Left renal pelvis (tissue), 4 donors: Measurements from ENCODE around the gene TRIM59. TPM values are rescaled to one million over a fixed set of nuclear protein-coding genes. Genes with fewer than 3 reads are reported as not detected.

ENCODE experiments used
- DNase-seq, 4 donors: peaks; one replicate each; pipeline ENCODE4 v3.0.0-alpha.2; 2013; ENCODE audit warnings: low read depth in 4 of 4, low spot score in 3 of 4
- polyA plus RNA-seq, 4 donors: library from polyadenylated mRNA; unstranded; fragments of 120-200 nt; gene quantifications; one replicate each; pipeline ENCODE4 v1.2.1, GENCODE V29; 2013; ENCODE audit not compliant: insufficient read length in 4 of 4

Gene TRIM59, protein sequence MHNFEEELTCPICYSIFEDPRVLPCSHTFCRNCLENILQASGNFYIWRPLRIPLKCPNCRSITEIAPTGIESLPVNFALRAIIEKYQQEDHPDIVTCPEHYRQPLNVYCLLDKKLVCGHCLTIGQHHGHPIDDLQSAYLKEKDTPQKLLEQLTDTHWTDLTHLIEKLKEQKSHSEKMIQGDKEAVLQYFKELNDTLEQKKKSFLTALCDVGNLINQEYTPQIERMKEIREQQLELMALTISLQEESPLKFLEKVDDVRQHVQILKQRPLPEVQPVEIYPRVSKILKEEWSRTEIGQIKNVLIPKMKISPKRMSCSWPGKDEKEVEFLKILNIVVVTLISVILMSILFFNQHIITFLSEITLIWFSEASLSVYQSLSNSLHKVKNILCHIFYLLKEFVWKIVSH
- polyA plus RNA-seq = 10 to 100 TPM; 15.6 to 18.0 (median 17.5) TPM

DNA sequence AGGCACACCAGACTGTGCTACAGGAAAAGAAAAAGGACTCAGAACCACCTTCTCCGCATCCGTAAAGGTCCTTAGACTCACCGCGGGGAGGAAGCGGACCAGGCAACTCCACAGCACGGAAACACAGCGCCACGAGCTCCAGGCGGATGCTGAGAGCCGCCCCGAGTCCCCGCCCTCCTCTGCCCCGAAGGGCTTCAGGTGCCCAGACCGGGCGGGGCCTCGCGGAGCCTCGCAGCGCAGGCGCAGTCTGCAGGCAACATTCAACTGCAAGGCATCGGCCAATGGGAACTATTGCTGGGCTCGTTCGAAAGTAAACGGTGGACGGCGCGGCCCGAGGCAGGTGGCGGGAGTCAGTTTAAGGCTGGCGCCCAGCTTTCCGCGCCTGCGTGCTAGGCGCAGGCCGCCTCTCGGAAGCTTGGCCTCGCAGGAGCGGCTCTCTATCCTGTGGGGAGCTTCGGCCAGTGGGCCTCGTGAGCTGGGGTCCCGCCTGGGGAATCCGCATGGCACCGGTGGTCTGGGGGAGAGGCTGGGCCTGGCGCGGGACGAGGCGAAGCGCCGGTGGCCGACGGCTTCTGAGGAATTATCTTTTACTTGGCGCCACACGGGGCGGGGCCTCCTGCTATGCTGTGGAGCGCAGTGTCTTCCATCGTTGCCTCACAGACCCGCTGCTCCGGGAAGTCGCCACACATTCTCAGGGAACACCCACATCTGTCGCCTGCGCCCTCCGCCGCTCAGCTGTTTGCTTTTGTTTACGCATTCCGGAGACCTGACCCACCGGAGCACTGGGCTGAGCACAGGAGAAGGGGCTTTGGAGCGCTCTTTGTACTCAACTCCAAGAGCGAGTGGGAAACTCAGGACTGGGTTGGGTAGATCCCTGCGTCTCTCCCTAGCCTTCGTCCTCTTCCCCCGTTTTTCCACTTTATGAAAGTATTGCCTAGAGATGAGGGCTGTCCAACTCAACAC lies at the start of gene TRIM59:
TSS of gene TRIM59 (minus strand) at position 151 of the 963 bp plus-strand sequence. CDS start 10,603 bp downstream, outside the sequence.
- DNase-seq = peak; percentile 86 to 90 (median 87)

DNA sequence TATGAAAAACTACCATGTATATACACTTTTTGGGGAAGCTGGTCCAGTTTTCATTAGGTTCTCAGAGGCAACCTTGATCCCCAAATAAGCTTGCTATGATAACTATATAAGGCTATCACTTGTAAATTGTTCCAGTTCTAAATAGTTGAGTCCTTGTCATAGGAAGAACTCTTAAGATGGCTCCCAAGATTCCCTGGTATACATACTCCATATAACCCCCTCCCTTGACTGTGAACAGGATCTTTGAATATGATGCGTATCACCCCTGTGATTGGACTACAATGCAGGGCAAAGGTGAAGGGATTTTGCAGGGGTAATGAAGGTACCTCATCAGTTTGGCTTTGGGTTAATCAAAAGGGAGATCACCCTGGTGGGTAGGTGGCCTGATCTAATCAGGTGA lies 48.6 kb upstream of the TRIM59 start:
- DNase-seq = no peak

DNA sequence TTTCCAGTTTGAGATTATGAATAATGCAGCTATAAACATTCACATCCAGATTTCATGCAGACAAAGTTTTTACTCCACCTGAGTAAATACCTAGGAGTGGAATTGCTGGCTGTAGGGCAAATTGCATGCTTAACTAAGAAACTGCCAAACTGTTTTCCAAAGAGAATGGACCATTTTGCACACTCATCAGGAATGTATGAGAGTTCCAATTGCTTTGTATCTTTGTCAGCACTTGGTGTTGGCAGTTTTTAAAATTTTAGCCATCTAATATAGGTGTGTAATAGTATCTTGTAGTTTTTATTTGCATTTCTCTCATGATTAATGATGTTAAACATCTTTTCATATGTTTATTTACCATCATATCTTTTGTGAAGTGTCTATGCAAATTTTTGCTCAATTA lies 40.6 kb upstream of the TRIM59 start:
- DNase-seq = no peak

DNA sequence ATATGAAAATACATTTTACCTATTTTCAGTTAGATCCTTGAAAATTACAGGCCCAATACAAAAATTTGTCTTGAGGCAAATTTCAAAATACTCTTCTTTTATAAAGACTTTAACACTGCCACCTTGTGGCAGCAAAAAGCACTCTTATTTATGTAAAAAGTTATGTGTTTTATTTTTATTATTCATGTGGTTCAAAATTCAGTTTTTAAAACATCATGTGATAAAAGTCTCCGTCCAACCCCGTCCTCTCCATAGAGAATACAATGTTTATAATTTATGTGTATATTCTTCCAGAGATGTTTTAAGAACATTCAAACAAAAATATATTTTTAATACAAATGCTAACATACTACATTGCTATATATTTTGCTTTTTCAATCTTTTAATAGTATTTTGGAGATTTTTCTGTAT lies 36.9 kb upstream of the TRIM59 start:
- no peak for DNase-seq

DNA sequence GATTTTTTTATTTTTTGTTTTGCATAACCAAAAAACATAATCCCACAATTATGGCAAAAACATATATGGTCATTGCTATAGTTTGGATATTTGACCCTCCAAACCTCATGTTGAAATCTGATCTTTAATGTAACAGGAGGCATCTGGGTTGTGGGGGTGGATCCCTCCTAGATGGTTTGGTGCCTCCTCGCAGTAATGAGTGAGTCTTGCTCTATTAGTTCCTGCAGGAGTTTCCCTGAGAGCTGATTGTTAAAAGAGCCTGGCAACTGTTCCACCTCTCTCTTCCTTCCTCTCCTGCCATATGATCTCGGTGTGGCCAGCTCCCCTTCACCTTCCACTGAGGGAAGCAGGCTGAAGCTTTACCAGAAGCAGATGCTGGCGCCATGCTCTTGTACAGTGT lies 33.2 kb upstream of the TRIM59 start:
- no peak for DNase-seq

DNA sequence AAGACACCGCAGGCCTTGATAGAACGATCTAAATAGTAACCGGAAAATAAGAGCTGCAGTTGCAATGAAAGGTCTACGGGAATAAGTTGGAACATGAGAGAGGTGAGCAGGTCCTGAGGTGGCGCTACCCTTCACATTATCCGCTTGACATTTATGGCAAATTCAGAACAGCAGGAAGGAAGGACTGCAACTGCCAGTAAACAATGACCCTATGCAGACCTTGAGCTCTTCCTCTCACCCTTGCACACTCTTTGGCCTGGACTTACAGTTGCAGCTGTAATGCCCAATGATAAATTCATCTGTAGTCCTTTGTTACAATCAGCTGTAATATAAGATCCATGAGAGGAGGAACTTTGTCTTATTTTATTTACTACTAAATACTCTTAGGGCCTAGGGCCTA lies 32.3 kb upstream of the TRIM59 start:
- DNase-seq = no peak

DNA sequence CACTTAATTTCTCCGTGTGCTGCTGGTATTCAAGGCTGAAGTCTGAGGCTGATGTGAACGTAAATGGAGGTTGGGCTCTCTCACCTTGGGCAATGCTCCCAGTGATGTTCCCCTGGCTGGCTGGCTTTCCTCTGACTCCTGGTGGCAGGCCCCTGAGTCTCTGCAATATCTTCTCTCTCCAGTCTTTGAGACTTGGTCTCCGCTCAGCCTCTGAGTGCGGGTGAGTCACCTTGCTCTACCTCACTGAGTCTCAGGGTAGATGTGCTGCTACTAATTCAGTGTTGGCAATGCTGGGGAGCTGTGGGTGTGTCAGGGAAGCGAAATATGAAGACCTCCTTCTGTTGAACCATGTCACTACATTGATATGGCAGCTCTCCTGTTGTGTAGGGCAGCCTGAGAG lies 31.3 kb upstream of the TRIM59 start:
- no peak for DNase-seq

DNA sequence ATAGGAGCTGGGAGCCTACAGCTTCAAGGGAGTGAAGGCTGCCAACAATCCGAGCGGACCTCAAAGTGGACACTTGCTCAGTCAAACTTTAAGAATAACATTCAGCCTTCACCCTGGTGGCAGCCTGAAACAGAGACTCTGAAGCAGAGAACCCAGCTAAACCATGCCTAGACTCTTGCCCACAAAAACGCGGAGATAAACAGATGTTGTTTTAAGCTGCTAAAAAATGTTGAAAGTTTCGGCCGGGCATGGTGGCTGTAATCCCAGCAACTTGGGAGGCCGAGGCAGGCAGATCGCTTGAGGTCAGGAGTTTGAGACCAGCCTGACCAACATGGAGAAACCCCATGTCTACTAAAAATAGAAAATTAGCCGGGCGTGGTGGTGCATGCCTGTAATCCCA lies 29.8 kb upstream of the TRIM59 start:
- DNase-seq = no peak

DNA sequence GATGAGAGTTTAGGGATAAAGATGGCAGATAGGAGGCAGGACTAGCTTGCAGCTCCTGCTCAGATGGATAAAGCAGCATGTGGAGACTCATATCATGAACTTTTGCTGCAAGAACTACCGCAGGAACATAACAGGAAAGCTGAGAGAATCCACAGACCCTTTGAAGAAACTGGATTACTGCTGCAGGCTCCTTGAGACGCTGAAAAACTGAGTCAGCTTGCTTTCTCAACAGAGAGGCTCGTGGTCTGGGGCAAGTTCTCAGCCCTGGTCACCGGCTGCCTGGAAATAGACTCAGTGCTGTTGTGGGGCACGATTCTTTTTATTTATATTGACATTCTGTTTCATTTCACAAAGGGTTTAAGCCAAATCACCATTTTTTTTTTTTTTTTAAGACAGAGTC lies 28.8 kb upstream of the TRIM59 start:
- DNase-seq = no peak

DNA sequence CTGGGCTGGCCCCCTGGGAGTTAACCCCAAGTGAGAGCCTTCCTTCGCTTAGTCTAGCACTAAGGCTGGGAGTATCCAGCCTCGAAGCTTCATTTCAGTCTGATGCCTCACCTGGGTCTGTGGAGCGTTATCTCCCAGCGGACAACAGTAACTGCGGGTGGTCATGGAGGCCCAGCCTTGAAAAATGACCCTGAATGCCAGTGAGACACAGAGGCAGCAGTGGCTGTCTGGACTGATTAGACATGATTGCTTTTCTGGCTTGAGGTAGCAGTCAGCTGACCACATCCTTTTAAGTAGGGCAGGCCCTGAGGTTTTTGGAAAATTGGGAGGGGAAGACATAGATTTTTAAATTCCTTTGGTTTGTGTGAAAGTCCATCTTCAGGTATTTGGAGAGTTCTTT lies 28.2 kb upstream of the TRIM59 start:
- DNase-seq = no peak

DNA sequence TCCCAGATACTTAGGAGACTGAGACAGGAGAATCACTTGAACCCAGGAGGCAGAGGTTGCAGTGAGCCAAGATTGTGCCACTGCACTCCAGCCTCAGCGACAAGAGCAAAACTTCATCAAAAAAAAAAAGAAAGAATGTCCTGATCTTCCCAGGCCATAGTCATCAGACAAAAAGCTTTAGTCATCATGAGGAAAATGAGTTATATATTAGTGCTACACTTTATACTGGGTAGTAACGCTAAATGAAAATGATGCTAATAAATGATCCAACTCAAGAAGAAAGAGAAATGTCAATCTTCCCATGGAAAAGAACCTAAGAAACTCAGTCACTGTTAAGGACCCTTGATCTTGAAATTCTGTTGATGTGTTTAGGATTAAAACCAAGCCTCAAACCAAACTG lies 26.3 kb upstream of the TRIM59 start:
- no peak for DNase-seq

DNA sequence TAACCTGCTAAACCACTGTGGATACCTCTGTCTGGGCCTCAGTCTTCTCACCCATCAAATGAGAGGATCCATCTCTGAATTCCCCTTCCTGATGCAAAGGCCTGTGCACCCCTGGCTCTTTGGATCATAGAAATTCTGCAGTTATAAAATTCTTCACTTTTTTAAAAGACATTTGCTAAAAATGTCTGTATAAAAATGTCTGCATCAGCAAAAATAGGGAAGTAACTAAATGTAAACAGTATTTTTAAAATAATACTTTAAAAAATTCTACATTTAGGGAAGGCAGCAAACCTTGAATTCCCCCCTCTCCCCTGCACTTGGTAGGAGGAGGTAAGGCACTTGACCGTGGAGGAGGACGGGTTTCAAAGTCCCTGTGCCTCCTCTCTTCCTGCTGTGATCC lies 25.6 kb upstream of the TRIM59 start:
- DNase-seq = no peak

DNA sequence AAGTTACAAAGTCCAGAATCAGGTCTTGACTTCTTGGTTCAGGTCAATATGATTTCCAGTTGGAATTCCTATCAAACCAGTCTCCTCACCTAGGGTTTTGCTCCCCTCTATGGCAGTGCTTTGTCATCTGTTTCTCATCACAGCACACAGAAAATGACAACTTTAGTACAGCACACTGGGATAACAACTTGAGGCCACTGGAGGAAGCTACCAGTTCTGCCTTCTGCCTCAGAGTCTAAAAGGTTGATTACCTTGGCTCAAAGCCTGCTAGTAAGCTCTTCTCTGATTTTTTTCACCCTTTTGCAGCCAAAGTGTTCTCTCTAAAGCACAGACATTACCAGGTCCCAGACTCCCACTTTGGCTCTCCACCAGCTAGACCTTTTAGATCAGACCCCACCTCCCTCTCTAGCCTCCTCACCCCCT lies 24.8 kb upstream of the TRIM59 start:
- DNase-seq = no peak

DNA sequence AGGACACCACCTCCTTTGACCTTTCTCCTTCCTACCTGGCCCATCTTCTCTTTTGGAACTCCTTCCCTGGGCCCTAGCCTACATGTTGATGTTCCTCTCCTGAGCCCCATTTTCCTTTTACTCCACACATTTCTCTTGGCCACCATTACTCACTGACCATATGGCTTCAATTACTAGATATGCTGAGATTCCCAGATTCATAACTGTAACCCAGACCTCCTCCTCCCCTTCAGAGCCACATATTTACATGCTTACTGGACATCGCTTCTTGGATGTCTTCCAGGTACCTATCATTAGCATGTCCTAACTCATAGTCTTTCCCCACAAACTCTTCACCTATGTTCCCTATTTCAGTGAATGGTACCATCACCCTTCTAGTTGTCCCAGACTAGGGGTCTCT lies 24.4 kb upstream of the TRIM59 start:
- no peak for DNase-seq

DNA sequence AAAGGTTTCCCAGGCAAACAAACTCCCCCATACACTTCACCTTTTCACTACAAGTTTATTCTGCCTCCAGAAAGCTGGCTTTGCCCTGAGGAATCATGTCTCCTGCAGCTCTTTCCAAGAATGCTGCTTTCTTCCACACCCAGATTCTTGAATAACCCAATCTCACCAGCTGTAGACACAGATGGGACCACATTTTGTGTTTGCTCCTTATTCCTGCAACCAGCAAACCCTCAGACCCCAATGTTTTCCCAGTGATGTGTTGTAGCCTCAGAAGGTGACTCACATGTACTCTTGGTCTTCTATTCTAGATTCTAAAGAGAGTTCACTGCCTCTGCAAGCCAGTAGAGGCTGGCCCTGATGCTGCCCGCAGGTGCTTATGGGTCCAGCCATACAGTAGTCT lies 23.6 kb upstream of the TRIM59 start:
- DNase-seq = no peak

DNA sequence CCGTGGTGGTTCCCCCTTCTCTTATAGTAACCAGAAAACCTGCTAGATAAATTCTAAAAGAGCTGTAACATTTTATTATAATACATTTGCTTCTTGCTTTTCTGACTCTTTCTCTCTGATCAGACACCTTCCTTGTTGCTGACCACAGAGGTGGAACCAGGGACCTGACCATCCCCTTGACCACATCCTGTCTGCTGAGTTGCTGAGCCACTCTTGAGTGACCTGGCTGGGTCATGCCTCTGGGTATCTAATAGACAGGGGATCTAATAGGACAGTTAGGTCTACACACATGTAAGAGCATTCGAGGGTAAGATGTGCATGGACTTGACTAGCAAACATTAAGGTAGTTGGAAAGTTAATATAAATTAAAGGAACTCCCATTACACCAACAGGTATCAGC lies 22.8 kb upstream of the TRIM59 start:
- DNase-seq = no peak

DNA sequence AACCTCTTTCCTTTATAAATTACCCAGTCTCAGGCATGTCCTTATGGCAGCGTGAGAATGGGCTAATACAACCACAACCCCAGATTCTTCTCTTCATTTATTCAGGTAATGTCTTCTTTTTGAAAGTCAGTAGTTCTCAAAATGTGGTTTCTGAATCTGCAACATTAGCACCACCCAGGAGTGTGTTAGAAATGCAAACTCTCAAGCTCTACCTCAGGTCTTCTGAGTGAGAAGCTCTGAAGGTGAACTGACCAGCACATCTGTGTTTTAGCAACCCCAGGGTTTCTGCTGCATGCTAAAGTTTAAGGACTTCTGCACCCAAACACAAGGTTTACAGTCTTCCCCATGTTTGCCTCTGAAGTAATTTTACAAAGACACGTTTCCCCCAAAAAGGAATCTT lies 22.3 kb upstream of the TRIM59 start:
- DNase-seq = no peak

DNA sequence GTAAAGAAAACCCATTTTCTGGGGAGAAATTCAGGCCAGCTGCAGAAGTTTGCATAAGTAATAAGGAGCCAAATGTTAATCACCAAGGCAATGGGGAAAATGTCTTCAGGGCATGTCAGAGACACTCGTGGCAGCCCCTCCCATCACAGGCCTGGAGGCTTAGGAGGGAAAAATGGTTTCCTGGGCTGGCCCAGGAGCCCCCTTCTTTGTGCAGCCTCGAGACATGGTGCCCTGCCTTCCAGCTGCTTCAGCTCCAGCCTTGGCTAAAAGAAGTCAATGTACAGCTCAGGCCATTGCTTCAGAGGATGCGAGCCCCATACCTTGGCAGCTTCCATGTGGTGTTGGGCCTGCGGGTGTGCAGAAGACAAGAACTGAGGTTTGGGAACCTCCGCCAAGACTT lies 20.6 kb upstream of the TRIM59 start:
- DNase-seq = no peak

DNA sequence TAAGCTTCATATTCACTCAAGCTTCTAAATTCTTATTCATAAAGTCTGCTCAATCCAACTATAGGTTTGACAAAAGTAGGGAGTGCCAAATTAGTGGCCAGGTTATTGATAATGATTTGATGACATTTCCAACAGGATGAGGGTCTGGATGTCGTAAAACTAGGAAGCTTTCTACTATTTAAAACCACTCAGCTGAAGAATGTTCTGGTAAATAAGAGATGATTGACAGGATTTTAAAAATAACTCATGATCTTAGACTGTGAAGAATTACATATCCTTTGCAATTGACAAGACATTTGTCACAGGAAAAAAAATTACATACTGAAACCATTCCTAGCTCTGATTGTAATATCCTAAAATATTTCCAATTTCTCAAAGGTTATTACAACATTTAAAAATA lies 15.4 kb upstream of the TRIM59 start:
- DNase-seq = no peak

DNA sequence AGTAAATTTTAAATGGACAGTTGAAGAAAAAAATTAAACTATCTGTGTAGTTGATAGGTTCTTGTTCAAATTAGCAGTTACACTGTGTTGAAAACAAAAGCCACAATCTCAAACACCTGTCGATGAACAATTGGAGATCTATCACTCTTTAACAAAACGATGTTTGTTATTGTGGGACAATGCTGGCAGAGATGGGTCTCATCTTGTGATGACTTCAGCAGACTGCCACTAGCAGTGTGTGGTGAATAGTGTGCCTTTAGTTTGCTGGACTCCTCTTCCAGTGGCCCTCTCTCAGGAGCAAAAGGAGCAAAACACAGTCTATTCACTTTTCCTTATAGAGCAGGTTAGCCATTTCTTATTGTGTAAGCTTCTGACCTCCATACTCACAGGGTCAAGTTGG lies 14.7 kb upstream of the TRIM59 start:
- DNase-seq = no peak

DNA sequence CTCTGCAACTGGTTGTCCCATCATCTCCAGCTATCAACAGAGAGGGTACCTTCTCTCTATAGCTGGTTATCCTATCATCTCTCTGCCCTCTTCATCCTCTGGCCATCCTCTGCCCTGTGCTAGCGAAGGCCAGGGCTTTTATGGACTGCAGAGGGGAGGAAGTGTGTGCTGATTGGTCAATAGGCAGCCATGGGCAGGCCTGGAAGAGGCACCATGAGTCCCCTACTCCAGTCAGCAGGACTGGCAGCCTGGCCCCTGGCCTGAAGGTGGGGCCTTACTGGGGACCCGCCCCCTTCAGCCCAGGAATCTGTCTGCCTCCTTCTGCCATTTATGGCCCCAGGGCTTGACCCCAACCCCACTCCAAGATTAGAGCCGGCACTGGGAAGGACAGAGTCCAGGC lies 10.4 kb upstream of the TRIM59 start:
- DNase-seq = no peak
